ENCODE results near the gene WDFY1. TPM values are rescaled to one million over a fixed set of nuclear protein-coding genes. Genes with fewer than 3 reads are reported as not detected.
"Not testable (repeated sequence)": the region's sequence is repeated elsewhere in the genome, so short reads cannot be mapped to it uniquely, and the experiment has no call there.

WDFY1 gene
- polyA plus RNA-seq, 1 donor: 28.6 TPM

DNA sequence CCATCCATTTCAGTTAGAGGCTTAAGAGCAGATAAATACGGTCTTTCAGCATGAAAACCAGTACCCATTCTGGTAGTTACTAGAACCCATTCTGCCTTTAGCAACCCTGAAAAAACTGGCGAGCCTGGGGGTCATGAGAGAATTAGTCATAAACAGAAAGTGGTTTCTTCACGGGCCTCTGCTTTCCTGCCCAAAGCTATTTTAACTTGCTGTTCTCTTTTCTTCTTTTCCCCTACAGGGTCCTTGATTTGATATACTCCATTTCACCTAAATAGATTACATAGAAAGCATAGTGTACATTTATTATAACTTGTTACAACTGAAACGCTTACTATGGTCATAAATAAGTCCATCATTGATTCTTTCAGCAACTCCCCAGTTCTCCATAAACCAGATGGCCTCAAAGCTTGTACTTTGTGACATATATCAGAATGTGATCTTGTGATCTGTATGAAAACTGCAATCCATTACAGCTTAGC, 48.3 kb downstream of the WDFY1 start:
- DNase-seq (ENCODE audit: low read depth): no peak

DNA sequence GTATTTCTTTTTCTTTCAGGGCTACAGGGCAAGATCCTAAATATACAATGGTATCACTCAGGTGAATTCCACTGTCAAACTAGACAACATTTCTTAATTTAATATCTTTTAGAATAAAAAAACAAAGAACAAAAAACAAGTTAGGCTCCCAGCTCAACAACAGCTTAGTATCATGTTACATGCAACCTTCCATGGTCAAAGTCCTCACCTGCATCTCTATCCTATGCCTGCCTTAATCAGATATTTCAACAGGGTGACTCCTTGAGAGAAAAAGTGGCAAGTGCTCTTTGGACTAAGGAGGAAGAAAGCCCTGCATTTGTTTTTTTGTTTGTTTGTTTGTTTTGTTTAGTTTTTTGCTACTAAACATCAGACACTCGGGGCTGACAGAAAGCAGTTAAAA, 50.2 kb downstream of the WDFY1 start:
- no peak for DNase-seq (ENCODE audit: low read depth)

DNA sequence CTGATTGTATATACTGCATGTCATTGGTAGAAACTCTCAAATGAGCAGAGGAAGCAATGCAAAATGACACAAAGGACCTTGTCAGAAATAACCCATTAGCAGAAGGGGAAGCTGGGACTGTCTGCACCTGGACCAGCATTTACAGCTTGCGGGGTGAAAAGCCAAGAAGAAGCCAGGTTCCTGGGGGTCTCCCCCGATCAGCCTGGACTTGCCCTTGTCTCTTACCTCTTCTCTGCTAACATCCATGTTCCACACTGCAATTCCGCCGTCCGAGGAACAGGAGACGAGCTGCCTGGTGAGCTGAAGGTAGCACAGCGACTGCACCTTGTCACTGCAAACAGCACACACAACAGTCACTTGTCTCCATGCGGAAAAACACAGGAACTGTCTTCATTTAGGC, 51.1 kb downstream of the WDFY1 start:
- no peak for DNase-seq (ENCODE audit: low read depth)

DNA sequence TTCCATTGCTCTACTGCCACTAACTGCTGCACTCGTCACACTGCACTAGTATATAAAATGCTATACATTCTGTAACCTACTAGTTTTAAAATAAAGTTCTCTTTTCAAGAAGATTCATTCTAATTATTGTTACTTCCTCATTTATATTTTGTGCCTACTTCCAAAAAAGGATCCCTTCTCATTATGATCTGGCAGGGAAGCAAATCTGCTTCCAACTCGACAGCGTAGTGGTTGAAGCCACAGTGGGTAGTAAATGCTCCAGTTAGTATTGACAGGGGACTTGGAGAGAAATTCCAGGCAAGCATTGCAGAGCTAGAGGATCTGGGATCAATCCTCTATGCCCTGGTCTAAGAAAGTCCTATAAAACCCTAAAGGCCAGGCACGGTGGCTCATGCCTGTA, 54.4 kb downstream of the WDFY1 start:
- no peak for DNase-seq (ENCODE audit: low read depth)

DNA sequence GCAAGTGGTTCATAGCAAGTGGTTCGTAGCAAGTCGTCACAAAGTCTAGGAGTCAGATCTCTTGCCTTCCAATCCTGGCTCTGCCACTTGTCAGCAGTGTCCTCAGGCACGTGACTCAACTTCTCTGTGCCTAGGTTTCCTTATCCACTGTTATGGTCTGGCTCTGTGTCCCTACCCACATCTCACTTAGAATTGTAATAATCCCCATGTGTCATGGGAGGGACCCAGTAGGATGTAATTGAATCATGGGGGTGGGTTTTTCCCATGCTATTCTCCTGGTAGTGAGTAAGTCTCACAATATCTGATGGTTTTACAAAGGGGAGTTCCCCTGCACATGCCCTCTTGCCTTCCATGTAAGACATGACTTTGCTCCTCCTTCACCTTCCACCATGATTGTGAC, 55.9 kb downstream of the WDFY1 start:
- DNase-seq (ENCODE audit: low read depth): no peak

DNA sequence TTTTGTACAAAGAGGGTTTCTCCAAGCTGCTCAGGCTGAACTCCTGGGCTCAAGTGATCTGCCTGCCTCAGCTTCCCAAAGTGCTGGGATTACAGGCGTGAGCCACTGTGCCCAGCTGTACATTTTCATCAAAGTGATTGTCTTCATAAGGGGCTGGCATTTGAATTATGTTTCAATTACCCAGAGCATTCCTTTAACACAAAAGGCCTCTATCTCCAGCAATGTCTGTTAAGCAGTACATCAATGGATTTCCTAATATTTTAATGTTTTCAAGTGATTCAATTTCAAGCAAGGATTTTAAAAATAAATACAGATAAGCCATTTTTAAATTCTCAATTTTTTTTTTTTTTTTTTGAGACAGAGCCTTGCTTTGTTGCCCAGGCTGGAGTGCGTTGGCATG, 56.9 kb downstream of the WDFY1 start:
- DNase-seq (ENCODE audit: low read depth): no peak

DNA sequence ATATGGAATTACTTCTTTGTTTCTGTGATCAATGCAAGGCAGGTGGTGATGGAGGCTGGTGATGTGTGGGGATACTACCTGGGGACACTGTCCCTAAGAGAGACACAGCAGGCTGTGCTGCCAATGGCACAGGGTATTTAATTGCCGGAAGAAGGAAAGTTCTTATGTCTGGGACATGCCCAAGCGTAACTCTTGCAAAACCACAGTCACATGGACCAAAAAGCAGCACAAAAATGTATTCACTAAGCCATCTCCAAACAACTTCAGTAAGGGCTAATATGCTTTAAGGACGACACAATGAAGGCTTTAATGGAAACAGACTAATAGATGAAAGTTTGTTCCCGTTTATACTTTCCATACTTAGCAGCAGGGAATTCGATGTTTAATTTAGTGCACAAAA, 58.0 kb downstream of the WDFY1 start:
- DNase-seq (ENCODE audit: low read depth): no peak

DNA sequence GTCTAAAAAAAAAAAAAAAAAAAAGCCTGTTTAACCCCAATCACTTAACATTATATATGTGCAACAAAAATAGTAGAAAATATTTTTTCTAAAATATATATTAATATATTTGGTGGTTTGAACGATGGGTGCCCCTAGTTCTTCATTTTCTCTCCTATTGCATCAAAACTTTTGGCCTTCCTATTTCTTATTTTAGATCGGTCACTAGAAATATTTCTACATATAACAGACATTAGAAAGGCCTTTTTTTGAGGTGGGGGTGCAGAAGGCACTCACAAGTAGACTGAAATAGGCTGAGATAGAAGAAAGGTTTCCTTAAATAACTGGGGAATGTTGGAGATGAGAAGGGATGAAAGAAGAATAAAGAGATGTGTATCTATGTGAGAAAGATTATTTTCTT, 58.4 kb downstream of the WDFY1 start:
- DNase-seq (ENCODE audit: low read depth): no peak

DNA sequence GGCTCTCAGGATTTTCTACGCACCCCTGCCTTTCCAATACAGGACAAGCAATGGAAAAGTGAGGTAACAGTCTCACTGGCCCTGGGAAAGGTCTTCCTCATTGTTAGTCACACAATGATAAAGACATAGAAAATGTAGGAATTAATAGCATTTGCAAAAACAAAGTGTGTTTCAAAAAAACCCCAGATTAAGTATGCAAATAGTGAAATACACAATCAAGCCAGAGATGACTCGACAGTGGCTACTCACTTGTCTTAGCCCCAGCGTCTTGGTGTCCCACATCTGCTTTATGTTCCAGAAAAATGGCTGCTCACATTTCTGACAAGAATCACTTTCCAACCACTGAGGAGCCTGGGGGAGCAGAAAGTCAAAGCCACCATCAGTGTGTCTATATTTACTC, 60.7 kb downstream of the WDFY1 start:
- no peak for DNase-seq (ENCODE audit: low read depth)

DNA sequence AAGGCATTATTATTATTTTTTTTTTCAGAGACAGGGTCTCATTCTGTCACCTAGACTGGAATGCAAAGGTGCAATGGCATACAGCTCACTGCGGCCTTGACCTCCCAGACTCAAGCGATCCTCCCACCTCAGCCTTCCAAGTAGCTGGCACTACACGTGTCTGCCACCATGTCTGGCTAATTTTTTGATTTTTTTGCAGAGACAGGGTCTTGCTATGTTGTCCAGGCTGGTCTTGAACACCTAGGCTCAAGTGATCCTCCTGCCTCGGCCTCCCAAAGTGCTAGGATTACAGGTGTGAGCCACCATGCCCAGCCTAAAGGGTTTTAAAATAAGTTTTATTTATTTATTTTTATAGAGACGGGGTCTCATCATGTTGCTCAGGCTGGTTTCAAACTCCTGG, 62.4 kb downstream of the WDFY1 start:
- no peak for DNase-seq (ENCODE audit: low read depth)

DNA sequence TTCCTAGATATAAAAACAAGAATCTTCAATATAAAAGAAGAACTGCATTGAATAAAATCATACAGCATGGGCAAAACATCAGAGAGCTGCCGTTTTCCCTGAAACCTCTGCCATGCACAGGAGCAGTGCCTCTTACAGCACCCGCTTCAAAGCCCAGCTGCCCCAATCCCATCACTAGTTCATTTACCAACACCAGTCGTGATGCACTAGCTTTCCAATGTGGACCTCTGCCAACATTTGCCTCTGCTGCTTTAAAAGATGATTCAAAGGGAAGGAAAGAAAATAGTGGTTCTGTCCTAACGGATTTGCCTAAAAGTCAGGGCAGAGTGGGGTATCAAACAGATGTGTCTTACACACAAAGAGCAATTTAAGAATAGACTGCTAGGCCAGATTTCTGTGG, 64.3 kb downstream of the WDFY1 start:
- DNase-seq (ENCODE audit: low read depth): no peak

DNA sequence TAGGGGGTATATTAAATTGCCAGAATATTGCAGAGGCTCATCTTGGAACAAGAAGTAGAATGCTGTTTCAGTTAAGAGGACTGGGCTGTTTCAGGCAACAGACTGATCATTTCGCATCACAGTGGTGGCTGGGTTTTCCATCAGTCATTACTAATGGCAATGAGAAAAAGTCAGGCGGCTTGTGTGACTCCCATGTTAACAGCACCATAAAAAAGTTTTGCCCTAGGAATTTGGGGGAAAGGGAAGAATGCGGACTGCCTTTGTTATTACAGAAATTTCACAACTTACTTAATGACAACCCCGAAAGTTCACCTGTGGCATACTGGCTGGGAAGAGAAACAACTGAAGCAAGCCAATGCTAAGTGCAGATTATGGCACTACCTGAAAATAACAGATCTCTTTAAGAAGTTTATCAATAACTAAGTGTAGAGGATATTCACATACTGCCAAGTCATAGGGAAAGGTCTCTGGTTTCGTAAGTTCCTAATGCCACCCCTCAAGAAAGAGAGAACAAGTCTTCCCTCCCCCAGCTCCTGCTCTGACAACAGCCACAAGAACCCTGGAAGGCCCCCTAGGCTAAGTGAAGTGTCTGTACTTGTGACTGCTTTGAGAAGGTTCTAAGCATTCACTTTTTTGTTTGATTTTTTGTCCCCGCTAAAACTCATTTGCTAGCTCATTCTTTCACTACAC, 67.3 kb downstream of the WDFY1 start:
- DNase-seq (ENCODE audit: low read depth): no peak

DNA sequence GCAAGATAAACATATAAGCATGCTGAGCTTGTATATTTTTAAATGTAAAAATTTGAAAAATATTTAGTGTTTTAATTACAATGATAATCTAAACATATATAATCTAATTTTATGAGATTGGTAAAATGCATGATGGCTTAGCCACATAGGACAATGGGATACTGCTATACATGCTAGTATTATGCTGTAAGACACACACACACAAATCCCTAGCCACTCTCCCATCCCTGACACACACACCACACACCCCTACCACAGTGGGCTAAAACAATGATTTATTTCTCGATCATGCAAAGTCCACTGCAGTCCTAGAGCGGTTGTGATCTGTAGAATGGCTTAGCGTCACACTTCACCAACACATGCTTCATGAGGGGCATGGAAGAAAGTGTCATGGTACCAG, 71.5 kb downstream of the WDFY1 start:
- no peak for DNase-seq (ENCODE audit: low read depth)

DNA sequence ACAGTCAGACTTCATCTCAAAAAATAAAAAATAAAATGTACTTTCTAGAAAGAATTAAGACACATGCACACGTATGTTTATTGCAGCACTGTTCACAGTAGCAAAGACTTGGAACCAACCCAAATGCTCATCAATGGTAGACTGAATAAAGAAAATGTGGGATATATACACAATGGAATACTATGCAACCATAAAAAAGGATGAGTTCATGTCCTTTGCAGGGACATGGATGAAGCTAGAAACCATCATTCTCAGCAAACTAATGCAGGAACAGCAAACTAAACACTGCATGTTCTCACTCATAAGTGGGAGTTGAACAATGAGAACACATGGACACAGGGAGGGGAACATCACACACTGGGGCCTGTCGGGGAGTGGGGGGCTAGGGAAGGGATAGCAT, 72.4 kb downstream of the WDFY1 start:
- DNase-seq (ENCODE audit: low read depth): not testable (repeated sequence)

DNA sequence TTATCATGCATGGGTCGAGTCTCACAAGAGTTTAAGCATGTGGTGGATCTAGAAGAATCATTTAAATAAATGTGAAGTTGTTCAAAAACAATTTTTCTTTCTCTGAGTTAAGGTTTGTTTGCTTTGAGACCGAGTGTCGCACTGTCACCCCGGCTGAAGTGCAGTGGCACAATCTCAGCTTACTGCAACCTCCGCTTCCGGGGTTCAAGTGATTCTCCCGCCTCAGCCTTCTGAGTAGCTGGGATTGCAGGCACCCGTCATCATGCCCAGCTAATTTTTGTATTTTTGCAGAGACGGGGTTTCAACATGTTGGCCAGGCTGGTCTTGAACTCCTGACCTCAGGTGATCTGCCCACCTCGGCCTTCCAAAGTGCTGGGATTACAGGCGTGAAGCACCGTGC, 73.5 kb downstream of the WDFY1 start:
- DNase-seq (ENCODE audit: low read depth): not testable (repeated sequence)

DNA sequence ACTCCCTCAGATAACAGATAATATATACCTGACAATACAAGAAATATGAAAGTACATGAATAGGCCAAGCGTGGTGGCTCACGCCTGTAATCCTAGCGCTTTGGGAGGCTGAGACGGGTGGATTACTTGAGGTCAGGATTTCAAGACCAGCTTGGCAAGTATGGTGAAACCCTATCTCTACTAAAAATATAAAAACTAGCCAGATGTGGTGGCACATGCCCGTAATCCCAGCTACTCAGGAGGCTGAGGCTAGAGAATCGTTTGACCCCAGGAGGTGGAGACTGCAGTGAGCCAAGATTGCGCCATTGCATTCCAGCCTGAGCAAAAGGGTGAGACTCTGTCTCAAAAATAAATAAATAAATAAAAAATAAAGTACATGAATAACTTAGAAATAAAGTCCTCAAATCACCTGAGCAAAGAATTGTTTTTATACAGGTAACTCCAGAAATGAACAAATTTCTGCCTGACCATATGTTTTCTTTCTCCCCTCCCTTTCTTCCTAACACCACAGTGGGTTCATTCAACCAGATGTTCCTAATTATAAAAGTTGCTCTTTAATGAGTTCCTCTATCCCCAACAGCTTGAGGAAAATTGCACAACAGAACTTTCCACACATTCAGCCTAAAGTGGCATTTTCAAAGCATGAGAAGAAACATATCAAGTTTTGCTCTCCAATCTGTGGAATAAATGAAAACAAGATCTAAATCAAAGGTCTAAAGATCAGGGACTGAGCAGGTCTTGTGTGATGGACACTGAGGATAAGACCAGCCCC, 74.1 kb downstream of the WDFY1 start:
- no peak for DNase-seq (ENCODE audit: low read depth)

DNA sequence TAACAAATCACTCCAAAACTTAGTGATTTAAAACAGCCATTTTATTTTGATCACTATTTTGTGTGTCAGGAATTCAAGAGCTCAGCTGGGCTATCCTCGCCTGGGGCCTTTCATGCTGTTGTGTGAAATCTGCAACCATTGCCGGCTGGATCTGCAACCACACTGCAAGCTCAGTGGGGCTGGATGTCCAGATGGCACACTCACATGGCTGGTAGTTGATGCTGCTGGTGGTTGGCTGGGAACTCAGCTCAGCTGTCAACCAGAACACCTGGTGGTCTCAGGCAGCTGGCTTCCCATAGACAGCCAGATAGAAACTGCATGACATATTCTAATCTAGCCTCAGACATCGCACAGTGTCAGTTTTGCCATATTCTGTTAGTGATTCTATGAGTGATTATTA, 77.1 kb downstream of the WDFY1 start:
- no peak for DNase-seq (ENCODE audit: low read depth)

DNA sequence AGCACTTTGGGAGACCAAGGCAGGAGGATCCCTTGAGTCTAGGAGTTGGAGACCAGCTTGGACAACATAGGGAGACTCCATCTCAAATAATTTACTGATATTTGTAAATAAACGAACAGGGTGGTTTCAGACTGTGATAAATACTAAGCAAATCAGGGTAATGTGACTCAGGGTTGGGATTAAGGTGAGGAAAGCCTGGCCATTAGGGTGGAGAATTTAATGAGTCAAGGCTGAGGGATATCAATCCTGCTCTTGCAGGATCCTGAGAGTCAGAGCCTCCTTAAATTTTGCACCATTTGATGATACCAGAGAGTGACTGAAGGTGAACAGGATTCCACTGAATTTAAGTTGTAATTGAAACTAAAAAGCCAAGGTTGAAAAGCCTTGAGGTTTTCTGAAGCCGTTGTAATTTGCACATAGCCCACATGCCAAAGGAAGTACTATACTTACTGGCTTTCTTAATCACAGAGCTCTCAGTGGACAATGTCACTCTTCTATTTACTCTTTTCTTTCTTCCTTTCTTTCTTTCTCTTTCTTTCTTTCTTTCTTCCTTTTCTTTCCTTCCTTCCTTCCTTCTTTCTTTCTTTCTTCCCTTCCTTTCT, 79.1 kb downstream of the WDFY1 start:
- no peak for DNase-seq (ENCODE audit: low read depth)

DNA sequence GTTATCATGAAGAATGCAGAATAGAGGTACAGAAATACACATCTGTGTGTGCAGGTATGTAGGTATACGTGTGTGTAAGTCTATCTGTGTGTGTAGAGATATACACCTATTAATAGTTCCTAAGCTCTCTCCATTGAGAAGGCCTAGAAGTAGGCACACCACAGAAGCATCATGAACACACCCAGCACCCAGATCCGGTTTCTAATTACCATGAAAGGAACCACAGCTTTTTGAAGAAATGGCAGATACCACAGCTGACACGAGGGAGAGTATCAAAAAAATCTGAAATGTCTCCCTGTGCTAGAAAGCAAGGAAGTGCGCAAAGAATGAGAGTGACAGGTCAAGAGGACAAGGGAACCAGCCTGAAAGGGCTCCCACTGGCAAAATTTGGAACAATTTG, 80.0 kb downstream of the WDFY1 start:
- DNase-seq (ENCODE audit: low read depth): no peak

DNA sequence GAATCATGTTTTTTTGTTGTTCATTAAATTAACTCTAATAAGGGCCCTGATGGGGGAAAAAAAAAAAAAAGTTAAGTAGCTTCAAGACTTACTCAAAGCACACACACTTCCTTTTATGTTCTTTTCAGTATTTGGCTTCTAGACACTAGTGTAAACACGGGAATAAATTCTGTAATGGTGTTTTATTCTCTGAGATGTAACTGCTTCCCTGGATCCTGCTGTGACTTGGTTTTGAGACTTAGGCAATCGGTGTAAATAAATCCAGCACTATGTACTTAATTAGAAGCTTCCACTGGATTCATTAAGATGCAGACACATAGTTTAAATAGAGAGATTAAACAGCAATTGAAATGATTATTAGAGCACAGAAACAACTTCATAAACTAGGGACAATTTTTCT, 81.6 kb downstream of the WDFY1 start:
- DNase-seq (ENCODE audit: low read depth): no peak

DNA sequence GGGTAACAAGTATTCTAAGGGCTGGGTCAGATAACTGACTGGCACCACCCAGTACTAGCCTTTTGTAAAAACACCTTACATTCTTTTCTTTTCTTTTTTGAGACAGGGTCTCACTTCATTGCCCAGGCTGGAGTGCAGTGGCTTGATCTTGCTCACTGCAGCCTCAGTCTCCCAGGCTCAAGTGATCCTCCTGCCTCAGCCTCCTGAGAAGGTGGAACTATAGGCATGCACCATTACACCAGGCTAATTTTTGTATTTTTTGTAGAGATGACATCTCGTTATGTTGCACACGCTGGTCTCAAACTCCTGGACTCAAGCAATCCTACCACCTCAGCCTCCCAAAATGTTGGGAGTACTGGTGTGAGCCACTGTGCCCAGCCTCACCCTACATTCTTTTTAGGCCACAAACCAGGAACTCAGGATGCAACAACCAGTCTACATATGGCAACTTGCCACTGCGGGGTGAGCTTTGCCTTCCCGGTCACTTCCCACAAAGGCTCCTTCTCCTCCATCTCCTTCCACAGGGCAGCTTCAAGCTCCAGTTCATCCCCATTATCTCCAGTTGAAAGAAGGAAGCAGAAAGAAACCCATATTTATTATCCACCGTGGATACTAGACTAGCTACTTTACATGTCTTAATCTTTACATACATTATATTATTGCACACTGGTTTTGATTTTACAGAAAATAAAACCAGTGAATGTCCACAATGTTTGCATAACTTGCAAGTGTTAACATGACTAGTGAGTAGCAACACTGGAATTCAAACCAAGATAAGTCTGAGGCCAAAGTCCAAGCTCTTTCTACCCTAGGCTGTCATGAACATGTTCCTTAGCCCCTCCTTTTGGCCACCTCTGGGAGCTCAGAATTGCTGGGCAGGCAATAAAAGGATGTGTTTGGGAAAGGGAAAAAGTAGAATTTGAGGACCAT, 84.1 kb downstream of the WDFY1 start:
- DNase-seq (ENCODE audit: low read depth): no peak

DNA sequence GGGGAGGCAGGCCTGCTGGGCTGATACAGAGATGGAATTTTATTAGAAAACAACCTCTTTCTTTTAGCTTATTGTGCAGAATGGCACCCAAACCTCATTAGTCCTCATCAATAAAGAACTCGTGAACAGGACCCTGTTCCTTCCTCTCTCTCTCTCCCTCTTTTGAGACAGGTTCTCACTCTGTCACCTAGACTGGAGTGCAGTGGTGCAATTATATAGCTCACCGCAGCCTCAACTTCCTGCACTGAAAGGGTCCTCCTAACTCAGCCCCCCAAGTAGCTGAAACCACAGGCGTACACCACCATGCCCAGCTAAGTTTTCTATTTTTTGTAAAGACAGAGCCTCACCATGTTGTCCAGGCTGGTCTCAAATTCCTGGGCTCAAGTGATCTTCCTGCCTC, 86.1 kb downstream of the WDFY1 start:
- no peak for DNase-seq (ENCODE audit: low read depth)
